Liver (tissue), 9 donors: Measurements from ENCODE around the gene HDAC9. TPM values are rescaled to one million over a fixed set of nuclear protein-coding genes. Genes with fewer than 3 reads are reported as not detected.

Experiments used
- DNase-seq: peaks from one replicate; pipeline ENCODE4 v3.0.0-alpha.2; 2017; ENCODE audit warnings: low spot score
- H3K27ac ChIP-seq, 2 donors: one replicate each; pipeline ENCODE4 v1.7.0; 2013; ENCODE audit warnings: inconsistent platforms in 2 of 2, low read length in 2 of 2, control low read depth in 1 of 2, low read depth in 1 of 2, mild to moderate bottlenecking in 1 of 2
- H3K27me3 ChIP-seq, 4 donors: one replicate each; pipeline versions ENCODE4 v1.6.1 to v1.7.0; 2013; ENCODE audit warnings: low read length in 3 of 4, inconsistent platforms in 1 of 4, mild to moderate bottlenecking in 1 of 4, moderate library complexity in 1 of 4; ENCODE audit not compliant: control insufficient read depth in 4 of 4, insufficient read depth in 4 of 4
- H3K36me3 ChIP-seq, 4 donors: one replicate each; pipeline versions ENCODE4 v1.6.1 to v1.7.0; 2013; ENCODE audit warnings: low read length in 3 of 4, mild to moderate bottlenecking in 3 of 4, low read depth in 1 of 4, moderate library complexity in 1 of 4; ENCODE audit not compliant: control insufficient read depth in 4 of 4, insufficient read depth in 3 of 4
- H3K4me1 ChIP-seq, 4 donors: one replicate each; pipeline versions ENCODE4 v1.6.1 to v1.7.0; 2013; ENCODE audit warnings: low read length in 3 of 4, mild to moderate bottlenecking in 3 of 4, moderate library complexity in 1 of 4; ENCODE audit not compliant: control insufficient read depth in 4 of 4, insufficient read depth in 4 of 4
- H3K4me3 ChIP-seq, 3 donors: one replicate each; pipeline versions ENCODE4 v1.6.1 to v1.7.0; 2013; ENCODE audit warnings: low read length in 3 of 3, control low read depth in 1 of 3, low read depth in 1 of 3, mild to moderate bottlenecking in 1 of 3
- H3K9ac ChIP-seq, 2 donors: one replicate each; pipeline ENCODE4 v1.7.0; 2013; ENCODE audit warnings: low read length in 2 of 2, mild to moderate bottlenecking in 2 of 2, moderate library complexity in 2 of 2, control low read depth in 1 of 2, low read depth in 1 of 2
- H3K9me3 ChIP-seq, 4 donors: one replicate each; pipeline versions ENCODE4 v1.6.1 to v1.7.0; 2013; ENCODE audit warnings: low read length in 3 of 4; ENCODE audit not compliant: control insufficient read depth in 4 of 4
- ATF3 ChIP-seq: IDR thresholded peaks from 2 replicates; pipeline ENCODE4 v1.6.1; 2016; ENCODE audit warnings: antibody characterized with exemption
- CTCF ChIP-seq: fragments of 150-350 bp; IDR thresholded peaks from 2 replicates; pipeline ENCODE4 v1.5.1; 2017; ENCODE audit warnings: improper control_type of control experiment, low read depth, low read length; ENCODE audit not compliant: missing input control
- EGR1 ChIP-seq, 2 donors: IDR thresholded peaks; 2 replicates each; pipeline ENCODE4 v1.6.1; 2016 to 2018; ENCODE audit warnings: antibody characterized with exemption in 2 of 2, low read depth in 2 of 2
- FOXA1 ChIP-seq: IDR thresholded peaks from 2 replicates; pipeline ENCODE4 v1.6.1; 2016; ENCODE audit warnings: antibody characterized with exemption
- FOXA2 ChIP-seq: IDR thresholded peaks from 2 replicates; pipeline ENCODE4 v1.6.1; 2016; ENCODE audit warnings: antibody characterized with exemption
- GABPA ChIP-seq, 2 donors: IDR thresholded peaks in 1 of 2; conservative IDR thresholded peaks in 1 of 2; 2 replicates each; pipeline ENCODE4 v1.6.1; 2016; ENCODE audit warnings: antibody characterized with exemption in 2 of 2, mild to moderate bottlenecking in 1 of 2, moderate library complexity in 1 of 2
- HNF4A ChIP-seq, 2 donors: conservative IDR thresholded peaks; 2 replicates each; pipeline ENCODE4 v1.6.1; 2016; ENCODE audit warnings: antibody characterized with exemption in 2 of 2, mild to moderate bottlenecking in 2 of 2
- HNF4G ChIP-seq: IDR thresholded peaks from 2 replicates; pipeline ENCODE4 v1.6.1; 2016; ENCODE audit warnings: antibody characterized with exemption
- JUND ChIP-seq, 2 donors: IDR thresholded peaks; 2 replicates each; pipeline ENCODE4 v1.6.1; 2016; ENCODE audit warnings: antibody characterized with exemption in 2 of 2
- NR2F2 ChIP-seq: IDR thresholded peaks from 2 replicates; pipeline ENCODE4 v1.6.1; 2016; ENCODE audit warnings: antibody characterized with exemption
- RAD21 ChIP-seq, 2 donors: IDR thresholded peaks; 2 replicates each; pipeline ENCODE4 v1.6.1; 2016; ENCODE audit warnings: antibody characterized with exemption in 2 of 2, mild to moderate bottlenecking in 2 of 2
- REST ChIP-seq: IDR thresholded peaks from 2 replicates; pipeline ENCODE4 v1.6.1; 2016; ENCODE audit warnings: antibody characterized with exemption, mild to moderate bottlenecking
- RXRA ChIP-seq, 2 donors: IDR thresholded peaks; 2 replicates each; pipeline ENCODE4 v1.6.1; 2017 to 2018; ENCODE audit warnings: antibody characterized with exemption in 2 of 2, mild to moderate bottlenecking in 1 of 2
- SP1 ChIP-seq: IDR thresholded peaks from 2 replicates; pipeline ENCODE4 v1.6.1; 2018; ENCODE audit warnings: antibody characterized with exemption, mild to moderate bottlenecking
- TAF1 ChIP-seq: conservative IDR thresholded peaks from 2 replicates; pipeline ENCODE4 v1.6.1; 2016; ENCODE audit warnings: antibody characterized with exemption, mild to moderate bottlenecking
- YY1 ChIP-seq: IDR thresholded peaks from 2 replicates; pipeline ENCODE4 v1.6.1; 2016; ENCODE audit warnings: antibody characterized with exemption, mild to moderate bottlenecking
- ZBTB33 ChIP-seq: IDR thresholded peaks from 2 replicates; pipeline ENCODE4 v1.6.1; 2016; ENCODE audit warnings: antibody characterized with exemption
- WGBS: extraction: QIAGEN DNeasy Blood & Tissue Kit; methylation state at CpG from one replicate; pipeline ENCODE4 v1.1.7; 2013; 5-methylcytosine and 5-hydroxymethylcytosine counted together
- polyA plus RNA-seq, 2 donors: library from polyadenylated mRNA; stranded (reverse) in 1 of 2; unstranded in 1 of 2; fragments of 200-250 nt in 1 of 2; fragments of >200 nt in 1 of 2; fragmentation: Nextera tagmentation in 1 of 2; extraction: Ambion mirVana in 1 of 2; gene quantifications; one replicate each; pipeline versions ENCODE4 v1.2.1 to v1.2.3, GENCODE V29; 2013 to 2015
- total RNA-seq, 2 donors: library from RNA; depleted of rRNA; stranded (reverse); fragments of >200 nt; gene quantifications; one replicate each; pipeline ENCODE4 v1.2.3, GENCODE V29; 2014
- TF ChIP-seq, protein P1 (sequence below): IDR thresholded peaks from 2 replicates; pipeline ENCODE4 v1.6.1; 2016; ENCODE audit warnings: antibody characterized with exemption
- donor health status: healthy.
- donor health status: healthy.
- donor health status: healthy.
- donor health status: healthy.
- donor health status: healthy.

Gene HDAC9
- total RNA-seq (10 to 100 TPM in 1 of 2 donors, 1 to 10 TPM in 1; 3.4 to 10.1 TPM), polyA plus RNA-seq (1 to 10 TPM; 1.0 to 1.3 TPM)

- no peak within 1 kb of the TSS for H3K9ac ChIP-seq
- no peak for DNase-seq
- H3K4me1 ChIP-seq = peaks cover 0 to 9% (median 6%) of the 10 kb centered on the region in 4 donors
- 30% methylated on average over 18 of the region's 18 CpGs for WGBS
- no peaks in the 10 kb centered on the region for H3K36me3 ChIP-seq
- no peaks in the 10 kb centered on the region for H3K9me3 ChIP-seq
- peaks cover 0 to 13% (median 1%) of the 10 kb centered on the region in 4 donors for H3K27me3 ChIP-seq
- H3K4me3 ChIP-seq = peak within 1 kb of the TSS in 2 of 3 donors; percentile 9 to 23
- no peak for TF ChIP-seq RXRA (IDR thresholded peaks at IDR 0.05)
- no peak for TF ChIP-seq SP1
- no peak for TF ChIP-seq JUND (IDR thresholded peaks at IDR 0.05)
- no peak for TF ChIP-seq ATF3
- TF ChIP-seq HNF4A (conservative IDR thresholded peaks at IDR 0.05) = no peak
- TF ChIP-seq REST = no peak
- TF ChIP-seq EGR1 (IDR thresholded peaks at IDR 0.05; ENCODE audit: low read depth in 2 of 2) = no peak
- TF ChIP-seq CTCF = no peak
- TF ChIP-seq TAF1 = no peak
- no peak for TF ChIP-seq RAD21 (IDR thresholded peaks at IDR 0.05)
- TF ChIP-seq YY1 = no peak
- no peak for TF ChIP-seq NR2F2
- no peak for TF ChIP-seq FOXA2
- TF ChIP-seq FOXA1 = no peak
- no peak for TF ChIP-seq ZBTB33
- TF ChIP-seq HNF4G = no peak
- TF ChIP-seq GABPA (IDR thresholded peaks at IDR 0.05 in 1 of 2, conservative IDR thresholded peaks at IDR 0.05 in 1 of 2) = no peak
- TF ChIP-seq, protein P1, sequence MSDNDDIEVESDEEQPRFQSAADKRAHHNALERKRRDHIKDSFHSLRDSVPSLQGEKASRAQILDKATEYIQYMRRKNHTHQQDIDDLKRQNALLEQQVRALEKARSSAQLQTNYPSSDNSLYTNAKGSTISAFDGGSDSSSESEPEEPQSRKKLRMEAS = no peak
- H3K27ac ChIP-seq = no peak within 1 kb of the TSS
Measured at GRCh38 chr7:18495412-18496340, at the start of gene HDAC9. TSS of gene HDAC9 (plus strand) at chr7:18495749. CDS start at chr7:18496303, 554 bp downstream.
